NT2/D1 (cell line): Measurements from ENCODE around the gene TENM3.

Experiments used
- YY1 ChIP-seq: IDR thresholded peaks from 2 replicates; pipeline ENCODE4 v1.6.1; 2011; ENCODE audit not compliant: insufficient read length, insufficient read depth
- ZNF274 ChIP-seq: IDR thresholded peaks from 2 replicates; pipeline ENCODE4 v1.6.1; 2011; ENCODE audit warnings: mild to moderate bottlenecking, low read depth, low read length

- TF ChIP-seq YY1 (no peak), ZNF274 (no peak)
These were observed 481.2 kb downstream of the TENM3 start for GRCh38 chr4:182724414-182724813.
